ENCODE measurements around the gene PORCN. TPM values are rescaled to one million over a fixed set of nuclear protein-coding genes. Genes with fewer than 3 reads are reported as not detected.
A peak's percentile ranks its signal among the peaks of the same experiment; 100 is the strongest.

The PORCN gene
- polyA plus RNA-seq, 1 donor (not counting 4 experiments of a cell fraction or from before 2014, with no cell fraction given) = 52.2 TPM

- FAIRE-seq (no peak), DNase-seq (ENCODE audit: low read depth, low spot score) (no peak)
- Histone ChIP-seq H3K36me3 (ENCODE audit: control insufficient read depth in 2 of 2, extremely low read depth in 1 of 2, insufficient read depth in 2 of 2, low read length in 2 of 2) (peaks cover 0 to 6% of the 10 kb centered on the region in 2 experiments), H4K20me1 (ENCODE audit: control insufficient read depth, extremely low read depth, insufficient read depth, low read length) (no peaks in the 10 kb centered on the region), H3K9me1 (ENCODE audit: control insufficient read depth, extremely low read depth, insufficient read depth, low read length) (no peaks in the 10 kb centered on the region), H3K9ac (ENCODE audit: control insufficient read depth, extremely low read depth, insufficient read depth, low read length) (peak within 1 kb of the TSS; percentile 87), H3K27ac (ENCODE audit: control insufficient read depth, insufficient read depth, low read length) (peak within 1 kb of the TSS; percentile 86), H3K9me3 (ENCODE audit: control insufficient read depth, low read depth, low read length) (peaks cover 3% of the 10 kb centered on the region), H3K4me2 (ENCODE audit: control insufficient read depth, extremely low read depth, insufficient read depth, low read depth, low read length) (peak within 1 kb of the TSS; percentile 75), H3K27me3 (ENCODE audit: control insufficient read depth, extremely low read depth, insufficient read depth, low read length) (no peaks in the 10 kb centered on the region), H2AFZ (ENCODE audit: control insufficient read depth, low read length) (no peak within 1 kb of the TSS), H3K4me3 (ENCODE audit: control insufficient read depth in 2 of 3, extremely low read depth in 1 of 3, insufficient read depth in 2 of 3, low read depth in 1 of 3, low read length in 3 of 3) (peak within 1 kb of the TSS; percentile 58 to 80 (median 64)), H3K4me1 (ENCODE audit: control insufficient read depth, extremely low read depth, insufficient read depth, low read length) (peaks cover 24% of the 10 kb centered on the region), H3K79me2 (ENCODE audit: control insufficient read depth, insufficient read depth, low read length) (peaks cover 30% of the 10 kb centered on the region)
- TF ChIP-seq EZH2 (IDR thresholded peaks at IDR 0.05; ENCODE audit: low read length) = no peak
- TF ChIP-seq CTCF (optimal IDR thresholded peaks at IDR 0.05 in 1 of 3, IDR thresholded peaks at IDR 0.05 in 1 of 3, conservative IDR thresholded peaks at IDR 0.05 in 1 of 3; ENCODE audit: extremely low read depth in 1 of 3, insufficient read depth in 2 of 3, low read length in 3 of 3) = no peak
- dilution Hi-C loops (cut with MboI; ENCODE audit: extremely low pct_ligation_motif_present, low sequenced_read_pairs) = no loop called here
These were observed 38.5 kb upstream of the PORCN start, which contains the start of gene SLC38A5 for GRCh38 chrX:48470110-48470832. TSS of gene SLC38A5 (minus strand) at chrX:48470260. CDS start at chrX:48467924, 2,336 bp downstream.

DNA sequence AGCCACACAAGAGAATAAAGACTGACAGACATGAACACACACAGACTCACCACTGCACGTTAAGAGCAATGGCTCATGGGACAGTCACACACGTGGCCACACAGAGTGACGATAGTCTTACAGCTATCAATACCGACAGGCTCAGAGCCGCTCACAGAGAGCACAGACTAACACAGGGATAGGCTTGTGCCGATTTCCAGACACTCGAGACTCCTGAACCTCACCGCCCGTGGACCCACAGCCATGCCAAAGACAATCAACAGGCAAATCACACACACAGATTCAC lies 38.0 kb upstream of the PORCN start:
- H2AFZ ChIP-seq (ENCODE audit: control insufficient read depth, low read length) = no peak overlapping the region
- no peak overlapping the region for H3K4me2 ChIP-seq (ENCODE audit: control insufficient read depth, extremely low read depth, insufficient read depth, low read depth, low read length)
- peaks cover 0 to under 1% of the 10 kb centered on the region in 2 experiments for H3K36me3 ChIP-seq (ENCODE audit: control insufficient read depth in 2 of 2, extremely low read depth in 1 of 2, insufficient read depth in 2 of 2, low read length in 2 of 2)
- dilution Hi-C loops (cut with MboI; ENCODE audit: extremely low pct_ligation_motif_present, low sequenced_read_pairs) = no loop called here
- peaks cover 19% of the 10 kb centered on the region for H3K4me1 ChIP-seq (ENCODE audit: control insufficient read depth, extremely low read depth, insufficient read depth, low read length)
- TF ChIP-seq CTCF (optimal IDR thresholded peaks at IDR 0.05 in 1 of 3, IDR thresholded peaks at IDR 0.05 in 1 of 3, conservative IDR thresholded peaks at IDR 0.05 in 1 of 3; ENCODE audit: extremely low read depth in 1 of 3, insufficient read depth in 2 of 3, low read length in 3 of 3) (no peak), EZH2 (IDR thresholded peaks at IDR 0.05; ENCODE audit: low read length) (no peak)
- H3K79me2 ChIP-seq (ENCODE audit: control insufficient read depth, insufficient read depth, low read length) = peaks cover 25% of the 10 kb centered on the region
- no peak overlapping the region for H3K27ac ChIP-seq (ENCODE audit: control insufficient read depth, insufficient read depth, low read length)
- no peaks in the 10 kb centered on the region for H3K9me1 ChIP-seq (ENCODE audit: control insufficient read depth, extremely low read depth, insufficient read depth, low read length)
- H3K9me3 ChIP-seq (ENCODE audit: control insufficient read depth, low read depth, low read length) = no peaks in the 10 kb centered on the region
- no peak for FAIRE-seq
- no peaks in the 10 kb centered on the region for H4K20me1 ChIP-seq (ENCODE audit: control insufficient read depth, extremely low read depth, insufficient read depth, low read length)
- no peak for DNase-seq (ENCODE audit: low read depth, low spot score)
- H3K27me3 ChIP-seq (ENCODE audit: control insufficient read depth, extremely low read depth, insufficient read depth, low read length) = no peaks in the 10 kb centered on the region
- H3K4me3 ChIP-seq (ENCODE audit: control insufficient read depth in 2 of 3, extremely low read depth in 1 of 3, insufficient read depth in 2 of 3, low read depth in 1 of 3, low read length in 3 of 3) = no peak overlapping the region
- H3K9ac ChIP-seq (ENCODE audit: control insufficient read depth, extremely low read depth, insufficient read depth, low read length) = no peak overlapping the region

All from keratinocyte (primary cell).